ENCODE measurements around the gene KLK13.

Gene KLK13

GRCh38 chr19:51060336-51060735, 4.6 kb downstream of the KLK13 start:
- no peak for DNase-seq

DNA sequence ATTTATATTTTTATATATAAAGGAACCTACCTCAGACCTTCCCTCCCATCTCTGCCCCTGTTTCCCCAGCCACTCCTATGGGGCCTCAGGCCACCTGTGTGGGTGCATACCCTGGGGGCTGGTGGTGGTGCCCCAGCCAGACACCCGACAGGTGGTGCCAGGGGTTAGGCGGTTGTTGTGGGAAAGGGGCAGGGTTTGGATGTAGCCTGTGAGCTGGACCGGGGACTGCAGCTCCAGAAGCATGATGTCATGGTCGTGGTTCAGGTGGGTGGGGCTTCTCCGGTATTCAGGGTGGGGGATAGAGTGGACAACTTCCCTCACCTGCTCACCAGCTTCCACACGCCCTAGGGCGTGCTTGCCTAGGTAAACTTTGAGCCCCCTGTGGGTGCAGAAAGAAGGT, 5.2 kb downstream of the KLK13 start:
- DNase-seq, result no peak

- no peak for DNase-seq
Observed at GRCh38 chr19:51055866-51056265, 9.0 kb downstream of the KLK13 start.

- no peak for DNase-seq
Observed at GRCh38 chr19:51047031-51047335, 17.9 kb downstream of the KLK13 start.

DNA sequence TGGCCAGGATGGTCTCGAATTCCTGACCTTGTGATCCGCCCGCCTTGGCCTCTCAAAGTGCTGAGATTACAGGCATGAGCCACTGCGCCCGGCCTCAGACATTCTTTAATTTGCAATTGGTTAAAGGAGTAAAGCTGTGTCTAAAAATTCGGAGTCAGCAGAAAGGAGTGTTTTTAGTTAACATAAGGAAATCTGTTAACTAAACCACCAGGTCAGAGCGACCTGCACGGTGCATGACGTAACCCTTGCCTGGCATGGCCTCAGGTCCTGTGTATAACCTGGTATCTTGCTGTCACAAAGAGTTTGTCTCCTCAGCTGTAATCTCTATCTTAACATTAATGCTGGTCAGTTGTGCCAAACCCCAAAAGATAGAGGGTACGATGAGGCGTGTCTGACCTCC, 20.6 kb downstream of the KLK13 start:
- DNase-seq, result no peak

DNA sequence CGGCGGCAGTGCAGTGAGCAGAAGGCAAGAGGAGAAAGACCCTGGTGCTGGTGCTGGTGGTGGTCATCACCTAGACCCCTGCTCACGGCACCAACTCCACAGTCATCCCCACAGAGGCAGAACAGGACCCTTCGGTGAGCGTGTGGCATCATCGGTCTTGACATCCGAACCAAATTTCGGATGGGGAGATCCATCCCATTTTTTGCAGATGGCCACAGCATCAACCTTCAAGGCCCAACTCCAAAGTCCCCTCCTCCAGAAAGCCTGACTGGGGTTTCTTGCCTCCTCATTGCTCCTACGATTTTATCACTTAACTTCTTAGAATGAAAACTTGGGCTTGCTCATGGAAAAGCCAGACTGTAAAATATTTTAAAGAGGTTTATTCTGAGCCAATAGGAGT, 21.4 kb downstream of the KLK13 start:
- DNase-seq, result no peak

- no peak for DNase-seq
Observed at GRCh38 chr19:51040151-51040550, 24.7 kb downstream of the KLK13 start.

- DNase-seq, result no peak
Observed at GRCh38 chr19:51036519-51036918, 28.4 kb downstream of the KLK13 start.

GRCh38 chr19:51034704-51035103, 30.2 kb downstream of the KLK13 start, which contains the start of gene KLK12:
KLK12 (minus strand) TSS chr19:51035002; CDS start chr19:51034621, 381 bp downstream.
- no peak for DNase-seq

DNA sequence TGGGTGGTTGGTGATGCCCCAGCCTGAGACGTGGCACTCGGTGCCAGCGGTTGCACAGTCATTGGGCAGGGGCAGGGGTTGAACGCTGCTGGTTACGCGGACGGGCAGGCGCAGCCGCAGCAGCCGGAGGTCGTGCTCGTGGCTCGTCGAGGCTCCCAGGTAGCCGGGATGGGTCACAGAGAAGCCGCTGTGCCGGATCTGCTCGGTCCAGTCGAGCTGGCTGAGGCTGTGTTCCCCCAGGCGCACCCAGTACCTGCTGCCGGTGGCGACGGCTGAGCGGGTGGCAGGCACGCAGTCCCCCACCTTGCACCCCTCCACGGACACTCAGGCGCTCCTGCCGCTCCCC, 33.0 kb downstream of the KLK13 start:
- DNase-seq, result no peak

- no peak for DNase-seq
Observed at GRCh38 chr19:51031220-51031879, 33.5 kb downstream of the KLK13 start.

DNA sequence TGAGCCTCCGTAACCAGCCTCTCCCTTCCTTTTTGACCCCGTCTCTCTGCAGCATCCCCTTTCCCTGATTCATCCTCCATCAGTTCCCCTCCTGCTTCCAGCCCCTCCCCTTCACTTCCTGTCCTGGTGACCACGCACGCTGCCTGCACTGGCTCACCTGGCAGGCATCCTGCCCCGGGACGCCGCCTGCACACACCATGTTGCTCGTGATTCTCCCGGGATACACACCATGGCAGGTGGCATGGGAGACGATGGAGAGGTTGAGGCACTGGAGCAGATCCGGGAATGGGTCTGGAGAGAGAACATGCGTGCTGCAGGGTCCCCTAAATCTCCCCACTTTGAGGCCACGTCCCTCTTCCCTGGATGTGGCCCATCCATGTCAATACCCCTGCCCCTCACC, 34.3 kb downstream of the KLK13 start:
- no peak for DNase-seq

- DNase-seq, result no peak
Observed at GRCh38 chr19:51029718-51030117, 35.2 kb downstream of the KLK13 start.

- no peak for DNase-seq
Observed at GRCh38 chr19:51027873-51028272, 37.0 kb downstream of the KLK13 start.

- DNase-seq, result no peak
Observed at GRCh38 chr19:51027126-51027806, 37.6 kb downstream of the KLK13 start.

GRCh38 chr19:51026554-51026831, 38.4 kb downstream of the KLK13 start, which contains the start of gene KLK11:
KLK11 (minus strand) TSS chr19:51026616; CDS start chr19:51025631, 985 bp downstream.
- DNase-seq, result no peak

DNA sequence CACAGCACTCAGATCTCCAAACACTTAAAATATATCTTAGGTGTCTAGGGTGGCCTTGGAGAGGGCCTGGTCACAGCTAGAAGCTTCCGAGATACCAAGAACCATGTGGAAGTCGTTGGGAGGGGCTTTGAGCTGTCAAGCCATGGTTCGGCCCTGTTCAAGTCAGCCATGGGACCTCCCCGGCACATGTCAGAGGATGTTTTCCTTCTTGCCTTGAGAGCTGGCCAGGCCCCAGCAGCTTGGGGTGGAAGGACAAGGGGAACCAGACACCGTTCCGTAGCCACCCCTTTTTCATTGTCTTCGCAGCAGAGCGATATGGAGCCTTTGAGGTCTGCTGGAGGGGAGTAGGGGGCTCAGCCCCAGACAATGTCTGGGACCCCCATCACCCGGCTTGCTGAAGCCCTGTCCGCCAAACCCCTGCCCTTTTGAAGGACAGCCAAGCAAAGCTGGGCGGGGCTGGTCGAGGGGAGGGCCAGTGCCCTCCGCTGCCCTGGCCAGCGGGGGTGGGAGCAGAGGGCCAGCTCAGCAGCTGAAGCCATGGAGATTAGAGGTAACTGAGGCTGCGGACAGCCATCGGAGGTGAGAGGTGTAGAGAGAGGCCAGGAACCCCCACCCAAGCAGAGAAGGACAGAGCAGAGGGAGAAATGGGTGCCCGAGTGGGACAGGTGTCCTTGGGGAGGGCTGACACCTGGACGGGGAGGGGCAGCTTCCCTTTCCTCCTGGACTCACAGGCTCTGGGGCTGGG, 38.9 kb downstream of the KLK13 start:
- no peak for DNase-seq

- DNase-seq, result no peak
Observed at GRCh38 chr19:51025401-51025800, 39.5 kb downstream of the KLK13 start.

DNA sequence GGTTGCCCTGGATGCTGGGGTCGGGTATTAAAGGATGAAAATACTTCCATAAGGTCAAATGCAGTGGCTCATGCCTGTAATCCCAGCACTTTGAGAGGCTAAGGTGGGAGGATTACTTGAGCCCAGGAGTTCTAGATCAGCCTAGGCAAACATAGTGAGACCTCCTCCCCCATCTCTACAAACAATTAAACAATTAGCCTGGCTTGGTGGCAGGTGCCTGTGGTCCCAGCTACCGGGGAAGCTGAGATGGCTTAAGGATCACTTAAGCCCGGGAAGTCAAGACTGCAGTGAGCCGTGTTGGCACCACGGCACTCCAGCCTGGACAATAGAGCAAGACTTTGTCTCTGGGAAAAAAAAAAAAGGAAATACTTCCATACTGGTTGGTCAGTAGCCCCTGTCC, 40.0 kb downstream of the KLK13 start:
- no peak for DNase-seq

- DNase-seq, result no peak
Observed at GRCh38 chr19:51023946-51024345, 40.9 kb downstream of the KLK13 start.

- DNase-seq, result no peak
Observed at GRCh38 chr19:51022526-51022925, 42.4 kb downstream of the KLK13 start.

- no peak for DNase-seq
Observed at GRCh38 chr19:51020988-51021651, 43.8 kb downstream of the KLK13 start.

DNA sequence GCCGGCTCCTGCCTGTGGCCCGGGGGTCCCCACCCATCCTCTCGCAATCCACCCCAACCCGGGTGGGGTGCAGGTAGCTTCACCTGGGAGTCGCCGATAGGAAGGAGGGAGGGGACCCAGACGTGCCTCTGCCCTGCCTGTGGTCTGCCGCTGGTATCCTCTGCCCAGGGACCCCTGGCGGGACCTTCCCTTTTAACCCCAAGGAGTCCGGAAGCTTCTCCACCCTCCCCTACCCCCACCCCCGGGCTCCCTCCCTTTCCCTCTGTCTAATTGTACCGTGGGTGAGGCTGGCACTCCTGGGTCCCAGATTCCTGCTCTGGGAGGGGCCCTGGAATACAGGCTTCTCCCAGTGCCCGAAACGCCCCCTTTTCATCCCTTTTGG, 45.4 kb downstream of the KLK13 start, which contains the start of gene KLK10:
TSS of gene KLK10 (minus strand) at position 166 of the 382 bp plus-strand sequence. CDS start 579 bp downstream, outside the sequence.
- DNase-seq, result no peak

All from stimulated activated CD4-positive, alpha-beta T cell treated with anti-CD3 and anti-CD28 coated beads, Interleukin-1b, Interleukin-23, amount 100 ng/mL, for 48 hours (primary cell).